GM21737 (cell line): ENCODE data around the gene KIAA1614.

ENCODE experiments used
- ATAC-seq: cut with Tn5 transposase; IDR thresholded peaks from one replicate; pipeline ENCODE4 v1.9.1; 2021; ENCODE audit warnings: mild to moderate bottlenecking, moderate library complexity; ENCODE audit not compliant: unreplicated experiment

Gene KIAA1614

DNA sequence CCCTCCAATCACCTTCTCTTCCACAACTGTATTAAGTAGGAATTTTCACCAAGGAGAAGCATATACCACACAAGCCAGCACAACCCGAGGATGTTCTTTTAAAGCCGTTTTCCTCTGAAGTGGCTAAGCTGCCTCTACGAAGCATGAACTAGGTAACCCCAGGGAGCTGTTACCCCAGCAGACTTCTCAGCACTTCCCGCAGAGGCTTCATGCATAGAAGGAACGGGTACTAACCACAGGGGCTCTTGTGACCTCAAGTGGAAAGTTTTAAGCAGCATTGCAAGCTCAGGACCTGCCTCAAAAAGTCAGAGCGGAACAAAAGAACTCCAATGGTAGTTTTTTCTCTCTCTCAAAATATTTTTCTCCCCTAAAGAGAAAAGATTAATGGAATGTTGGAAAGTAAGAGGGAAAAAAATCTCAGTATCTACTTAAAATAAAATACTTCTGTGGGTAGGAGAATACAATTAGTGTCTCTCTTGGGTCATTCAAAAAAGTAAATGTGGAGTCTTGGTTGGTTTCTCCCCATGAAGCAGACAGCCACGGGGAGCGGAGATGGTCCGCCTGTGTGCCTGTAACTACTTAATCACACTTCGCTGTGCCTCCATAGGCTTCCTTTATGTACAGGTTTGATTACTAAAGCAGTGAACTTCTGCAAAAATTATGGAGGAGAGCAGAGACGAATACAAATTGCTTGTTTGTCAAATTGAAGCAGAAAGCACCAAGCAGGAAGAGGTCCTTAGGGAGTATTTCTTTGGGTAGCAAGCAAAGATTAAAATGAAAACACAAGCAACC is 69.1 kb downstream of the KIAA1614 start:
- ATAC-seq, result peak; percentile 92

DNA sequence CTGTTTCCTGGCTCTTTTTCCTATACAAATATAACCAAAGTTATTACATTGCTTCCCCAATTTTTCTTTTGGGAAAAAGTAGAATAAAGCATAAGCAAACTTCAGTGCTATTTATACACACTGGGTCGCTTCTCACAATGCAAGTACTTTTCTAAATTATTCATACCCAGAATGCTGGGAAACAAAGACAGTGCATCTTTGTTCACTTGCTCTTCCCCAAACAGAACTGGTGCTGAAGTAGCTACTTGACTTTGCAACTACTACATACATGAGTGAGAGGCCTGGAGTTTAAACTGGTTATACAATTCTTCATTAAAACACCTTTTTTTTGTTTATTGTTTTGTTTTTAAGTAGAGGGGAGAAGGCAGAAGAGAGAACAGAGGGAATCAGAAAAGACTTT is 69.7 kb downstream of the KIAA1614 start:
- ATAC-seq, result no peak

DNA sequence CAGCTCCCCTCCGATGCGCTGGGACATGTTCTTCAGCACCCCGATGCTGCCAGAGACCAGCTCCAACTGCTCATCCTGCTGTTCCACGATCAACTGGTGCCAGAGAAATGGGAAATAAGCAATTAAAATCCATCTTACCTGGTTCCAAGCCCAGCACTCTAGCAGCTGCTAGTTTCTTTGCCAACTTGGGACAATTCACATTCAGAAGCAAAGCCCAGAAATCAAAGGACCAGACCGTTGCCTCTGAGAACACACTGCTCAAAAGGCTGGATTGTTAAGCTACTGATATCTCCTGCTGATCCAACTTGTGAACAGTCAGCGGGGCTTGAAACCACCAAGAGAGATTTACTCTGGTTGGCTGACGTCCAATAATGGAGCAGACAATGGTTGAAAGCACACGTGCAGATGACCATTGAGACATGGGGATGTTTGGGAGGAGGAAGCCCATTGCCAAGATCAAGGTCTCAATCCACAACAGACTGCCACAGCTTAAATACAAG is 75.6 kb downstream of the KIAA1614 start:
- ATAC-seq, result no peak

- no peak for ATAC-seq
Measured at GRCh38 chr1:180994262-180994661, 81.6 kb downstream of the KIAA1614 start.

DNA sequence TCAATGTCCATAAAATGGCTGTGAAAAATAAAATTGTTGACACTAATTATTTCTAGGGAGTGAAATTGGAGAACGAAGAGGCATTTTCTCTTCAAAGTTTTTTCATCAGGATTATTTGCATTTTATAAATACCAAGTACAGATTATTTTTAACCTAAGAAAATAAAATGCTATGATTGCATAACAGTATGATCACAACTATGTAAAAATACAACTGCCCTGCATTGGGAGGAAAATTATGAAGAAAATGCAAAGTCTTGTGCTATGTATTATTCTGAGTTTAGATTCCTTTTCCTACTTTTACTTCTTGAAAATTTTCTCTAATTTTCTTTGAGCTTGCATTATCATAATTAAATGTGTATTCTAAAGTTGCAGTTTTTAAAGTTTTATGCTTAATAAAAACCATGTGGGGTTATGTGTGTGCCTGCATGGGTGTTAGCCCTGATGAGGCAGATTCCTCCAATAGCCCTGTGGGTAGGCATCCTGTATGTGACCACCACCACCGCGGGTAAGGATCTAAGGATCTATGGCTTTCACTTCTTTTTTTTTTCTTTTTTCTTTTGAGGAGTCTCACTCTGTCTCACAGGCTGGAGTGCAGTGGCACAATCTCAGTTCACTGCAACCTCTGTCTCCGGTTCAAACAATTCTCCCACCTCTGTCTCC is 85.3 kb downstream of the KIAA1614 start:
- ATAC-seq, result no peak
